Measurements from ENCODE around the gene GFRA1. TPM values are rescaled to one million over a fixed set of nuclear protein-coding genes. Genes with fewer than 3 reads are reported as not detected.

Gene GFRA1
- total RNA-seq, 1 donor from 2014 or later, result 44.1 TPM

GRCh38 chr10:116233230-116233629, 39.8 kb downstream of the GFRA1 start:
- no peak for TF ChIP-seq CTCF (IDR thresholded peaks at IDR 0.05)
- no peaks in the 10 kb centered on the region for H3K36me3 Mint-ChIP-seq (ENCODE audit: unreplicated experiment)
- DNase-seq (ENCODE audit: extremely low spot score, unreplicated experiment), result no peak
- peaks cover 5% of the 10 kb centered on the region for H3K9me3 Mint-ChIP-seq (ENCODE audit: unreplicated experiment)
- no peaks in the 10 kb centered on the region for H3K4me1 Mint-ChIP-seq (ENCODE audit: unreplicated experiment)
- no peaks in the 10 kb centered on the region for H3K27me3 Mint-ChIP-seq (ENCODE audit: unreplicated experiment)
- H3K27ac Mint-ChIP-seq (ENCODE audit: unreplicated experiment), result no peak overlapping the region
- no peak overlapping the region for H3K4me3 Mint-ChIP-seq (ENCODE audit: unreplicated experiment)

GRCh38 chr10:116232613-116233012, 40.4 kb downstream of the GFRA1 start:
- no peaks in the 10 kb centered on the region for H3K36me3 Mint-ChIP-seq (ENCODE audit: unreplicated experiment)
- no peak overlapping the region for H3K4me3 Mint-ChIP-seq (ENCODE audit: unreplicated experiment)
- H3K9me3 Mint-ChIP-seq (ENCODE audit: unreplicated experiment), result peaks cover 5% of the 10 kb centered on the region
- H3K27me3 Mint-ChIP-seq (ENCODE audit: unreplicated experiment), result no peaks in the 10 kb centered on the region
- TF ChIP-seq CTCF (IDR thresholded peaks at IDR 0.05), result no peak
- H3K27ac Mint-ChIP-seq (ENCODE audit: unreplicated experiment), result no peak overlapping the region
- no peak for DNase-seq (ENCODE audit: extremely low spot score, unreplicated experiment)
- H3K4me1 Mint-ChIP-seq (ENCODE audit: unreplicated experiment), result no peaks in the 10 kb centered on the region

- H3K4me1 Mint-ChIP-seq (ENCODE audit: unreplicated experiment), result no peaks in the 10 kb centered on the region
- H3K27me3 Mint-ChIP-seq (ENCODE audit: unreplicated experiment), result no peaks in the 10 kb centered on the region
- no peaks in the 10 kb centered on the region for H3K9me3 Mint-ChIP-seq (ENCODE audit: unreplicated experiment)
- DNase-seq (ENCODE audit: extremely low spot score, unreplicated experiment), result no peak
- no peaks in the 10 kb centered on the region for H3K36me3 Mint-ChIP-seq (ENCODE audit: unreplicated experiment)
- no peak overlapping the region for H3K27ac Mint-ChIP-seq (ENCODE audit: unreplicated experiment)
- no peak for TF ChIP-seq CTCF (IDR thresholded peaks at IDR 0.05)
- H3K4me3 Mint-ChIP-seq (ENCODE audit: unreplicated experiment), result no peak overlapping the region
Measured at GRCh38 chr10:116226766-116227165, 46.2 kb downstream of the GFRA1 start.

- no peak overlapping the region for H3K27ac Mint-ChIP-seq (ENCODE audit: unreplicated experiment)
- H3K4me3 Mint-ChIP-seq (ENCODE audit: unreplicated experiment), result no peak overlapping the region
- H3K9me3 Mint-ChIP-seq (ENCODE audit: unreplicated experiment), result no peaks in the 10 kb centered on the region
- no peaks in the 10 kb centered on the region for H3K36me3 Mint-ChIP-seq (ENCODE audit: unreplicated experiment)
- H3K4me1 Mint-ChIP-seq (ENCODE audit: unreplicated experiment), result no peaks in the 10 kb centered on the region
- TF ChIP-seq CTCF (IDR thresholded peaks at IDR 0.05), result no peak
- H3K27me3 Mint-ChIP-seq (ENCODE audit: unreplicated experiment), result no peaks in the 10 kb centered on the region
- DNase-seq (ENCODE audit: extremely low spot score, unreplicated experiment), result no peak
Measured at GRCh38 chr10:116226053-116226452, 47.0 kb downstream of the GFRA1 start.

GRCh38 chr10:116223289-116223688, 49.7 kb downstream of the GFRA1 start:
- no peak overlapping the region for H3K27ac Mint-ChIP-seq (ENCODE audit: unreplicated experiment)
- no peaks in the 10 kb centered on the region for H3K36me3 Mint-ChIP-seq (ENCODE audit: unreplicated experiment)
- no peaks in the 10 kb centered on the region for H3K9me3 Mint-ChIP-seq (ENCODE audit: unreplicated experiment)
- H3K4me1 Mint-ChIP-seq (ENCODE audit: unreplicated experiment), result no peaks in the 10 kb centered on the region
- no peaks in the 10 kb centered on the region for H3K27me3 Mint-ChIP-seq (ENCODE audit: unreplicated experiment)
- TF ChIP-seq CTCF (IDR thresholded peaks at IDR 0.05), result no peak
- DNase-seq (ENCODE audit: extremely low spot score, unreplicated experiment), result no peak
- H3K4me3 Mint-ChIP-seq (ENCODE audit: unreplicated experiment), result no peak overlapping the region

Data from osteocyte (in vitro differentiated cells).